DMS79 (cell line): ENCODE data around the gene KCMF1.

Source experiments
- DNase-seq: peaks from one replicate; lab custom pipeline; 2025; lab: John Stamatoyannopoulos, UW

The KCMF1 gene

GRCh38 chr2:85024372-85025047 lies 53.5 kb downstream of the KCMF1 start:
- DNase-seq: no peak

- DNase-seq: no peak
Measured at GRCh38 chr2:85032621-85033020, 61.7 kb downstream of the KCMF1 start.

- DNase-seq: no peak
Measured at GRCh38 chr2:85033388-85033787, 62.4 kb downstream of the KCMF1 start.

- DNase-seq: no peak
Measured at GRCh38 chr2:85034158-85034557, 63.2 kb downstream of the KCMF1 start.

- DNase-seq: no peak
Measured at GRCh38 chr2:85037622-85038021, 66.7 kb downstream of the KCMF1 start.

GRCh38 chr2:85042330-85042729 lies 71.4 kb downstream of the KCMF1 start:
- no peak for DNase-seq

- DNase-seq: no peak
Measured at GRCh38 chr2:85048534-85048933, 77.6 kb downstream of the KCMF1 start.

GRCh38 chr2:85049236-85049635 lies 78.3 kb downstream of the KCMF1 start:
- no peak for DNase-seq

- DNase-seq: no peak
Measured at GRCh38 chr2:85053802-85054201, 82.8 kb downstream of the KCMF1 start.

- DNase-seq: no peak
Measured at GRCh38 chr2:85057226-85057962, 86.4 kb downstream of the KCMF1 start.

- no peak for DNase-seq
Measured at GRCh38 chr2:85061896-85062295, 90.9 kb downstream of the KCMF1 start.

- DNase-seq: no peak
Measured at GRCh38 chr2:85062565-85062964, 91.6 kb downstream of the KCMF1 start.

GRCh38 chr2:85063981-85064599 lies 93.1 kb downstream of the KCMF1 start:
- DNase-seq: no peak

- DNase-seq: no peak
Measured at GRCh38 chr2:85064927-85065577, 94.1 kb downstream of the KCMF1 start.

GRCh38 chr2:85066006-85066740 lies 95.2 kb downstream of the KCMF1 start:
- DNase-seq: no peak

- peak; percentile 45 for DNase-seq
Measured at GRCh38 chr2:85066874-85067351, 96.0 kb downstream of the KCMF1 start.

- DNase-seq: no peak
Measured at GRCh38 chr2:85071096-85071495, 100.1 kb downstream of the KCMF1 start.

- DNase-seq: no peak
Measured at GRCh38 chr2:85073033-85073432, 102.1 kb downstream of the KCMF1 start.

- no peak for DNase-seq
Measured at GRCh38 chr2:85076618-85077274, 105.8 kb downstream of the KCMF1 start.

GRCh38 chr2:85077859-85078419 lies 107.0 kb downstream of the KCMF1 start:
- no peak for DNase-seq

- no peak for DNase-seq
Measured at GRCh38 chr2:85078536-85078935, 107.6 kb downstream of the KCMF1 start.
